ENCODE data around the gene DENND4A.

- TF ChIP-seq POLR2AphosphoS5 (IDR thresholded peaks at IDR 0.05) (no peak), CTCF (IDR thresholded peaks at IDR 0.05) (no peak), POLR2A (IDR thresholded peaks at IDR 0.05) (no peak)
These were observed 30.7 kb downstream of the DENND4A start for GRCh38 chr15:65761210-65761926.
